Transverse colon (tissue), 4 donors: ENCODE results near the gene RGMA. TPM values are rescaled to one million over a fixed set of nuclear protein-coding genes. Genes with fewer than 3 reads are reported as not detected.

Experiments
- DNase-seq: peaks from one replicate; pipeline ENCODE4 v3.0.0-alpha.2; 2019
- H3K27ac ChIP-seq, 4 donors: fragments of 200-600 bp; sonication (generic); 2 replicates each; pipeline ENCODE4 v1.5.1; 2016 to 2018; ENCODE audit warnings: inconsistent platforms in 4 of 4
- H3K27me3 ChIP-seq: fragments of 200-600 bp; sonication (generic); 2 replicates; pipeline ENCODE4 v1.5.1; 2017; ENCODE audit warnings: inconsistent platforms
- H3K36me3 ChIP-seq, 4 donors: fragments of 200-600 bp; sonication (generic); 2 replicates each; pipeline ENCODE4 v1.5.1; 2017 to 2019; ENCODE audit warnings: inconsistent platforms in 4 of 4
- H3K4me1 ChIP-seq, 4 donors: fragments of 200-600 bp; sonication (generic); 2 replicates each; pipeline ENCODE4 v1.5.1; 2017 to 2020; ENCODE audit warnings: inconsistent platforms in 4 of 4
- H3K4me3 ChIP-seq, 4 donors: fragments of 200-600 bp; sonication (generic); 1 replicate in 1 of 4; 2 replicates in 3 of 4; pipeline versions ENCODE4 v1.5.1 to v1.6.1; 2017 to 2019; ENCODE audit warnings: inconsistent platforms in 4 of 4
- H3K9me3 ChIP-seq, 2 donors: fragments of 200-600 bp; sonication (generic); 2 replicates each; pipeline ENCODE4 v1.5.1; 2017 to 2019; ENCODE audit warnings: inconsistent platforms in 2 of 2
- EP300 ChIP-seq: sonication (generic); formaldehyde crosslinking; IDR thresholded peaks from one replicate; pipeline ENCODE4 v1.6.1; 2017; ENCODE audit warnings: antibody characterized with exemption, low read depth
- POLR2A ChIP-seq: fragments of 450-650 bp; IDR thresholded peaks from one replicate; pipeline ENCODE4 v1.6.1; 2016; ENCODE audit warnings: antibody characterized with exemption, mild to moderate bottlenecking, moderate library complexity
- POLR2AphosphoS5 ChIP-seq, 3 donors: sonication (generic); formaldehyde crosslinking; IDR thresholded peaks; one replicate each; pipeline ENCODE4 v1.6.1; 2016; ENCODE audit warnings: antibody characterized with exemption in 3 of 3
- WGBS, 2 donors: methylation state at CpG; one replicate each; pipeline ENCODE4 v1.1.5; 2018; ENCODE audit warnings: low coverage in 1 of 2; 5-methylcytosine and 5-hydroxymethylcytosine counted together
- in situ Hi-C, 4 donors: fragments of 200-750 bp; cut with MboI; loops; one replicate each; pipeline versions ENCODE4 v1.15.0 to v1.15.1; 2017; ENCODE audit warnings: low sequenced_read_pairs in 3 of 4, low pct_ligation_motif_present in 1 of 4, low pct_unique_long_range_greater_than_20kb in 1 of 4
- intact Hi-C: fragments of 100-400 bp; cut with DNase I; formaldehyde crosslinking; loops from one replicate; pipeline ENCODE4 v1.15.1; 2023; ENCODE audit warnings: low total_unique reads
- total RNA-seq, 4 donors: library from RNA; depleted of rRNA; stranded (reverse); fragments of >200 nt; gene quantifications; one replicate each; pipeline ENCODE4 v1.1.0, GENCODE V29; 2016
- TF ChIP-seq, protein P1 (sequence below), 5 experiments: fragments of 200-600 bp in 3 of 5; fragments of 450-650 bp in 2 of 5; sonication (generic) in 3 of 5; IDR thresholded peaks; 1 replicate in 2 of 5; 2 replicates in 3 of 5; pipeline ENCODE4 v1.5.1; 2016 to 2017; ENCODE audit warnings: antibody characterized with exemption in 5 of 5, inconsistent platforms in 3 of 5, mild to moderate bottlenecking in 2 of 5, moderate library complexity in 1 of 5

RGMA gene
- total RNA-seq, 4 donors from 2014 or later, result 8.6 to 53.3 (median 20.6) TPM

- peak overlapping the region; percentile 76 to 86 (median 83) for H3K27ac ChIP-seq
- H3K36me3 ChIP-seq, result peaks cover 0 to 16% (median 3%) of the 10 kb centered on the region in 4 donors
- H3K4me1 ChIP-seq, result peaks cover 26 to 48% (median 40%) of the 10 kb centered on the region in 4 donors
- DNase-seq, result no peak
- intact Hi-C loops (loop anchor here (10.0 kb wide), 1 partner anchor 235 kb away; no protein-coding TSS in a partner anchor), in situ Hi-C loops (loop anchor here in 3 of 4 donors (10.0 to 25.0 kb wide), 2 partner anchors 1083 to 1095 kb away; no protein-coding TSS in a partner anchor)
- WGBS, 2 donors, result 44 to 48% methylated on average over 5 to 16 of the region's 17 CpGs
- H3K4me3 ChIP-seq, result no peak overlapping the region
- no peaks in the 10 kb centered on the region for H3K9me3 ChIP-seq
- no peaks in the 10 kb centered on the region for H3K27me3 ChIP-seq
- TF ChIP-seq EP300 (no peak), POLR2A (no peak), POLR2AphosphoS5 (IDR thresholded peaks at IDR 0.05) (no peak)
- TF ChIP-seq, protein P1, sequence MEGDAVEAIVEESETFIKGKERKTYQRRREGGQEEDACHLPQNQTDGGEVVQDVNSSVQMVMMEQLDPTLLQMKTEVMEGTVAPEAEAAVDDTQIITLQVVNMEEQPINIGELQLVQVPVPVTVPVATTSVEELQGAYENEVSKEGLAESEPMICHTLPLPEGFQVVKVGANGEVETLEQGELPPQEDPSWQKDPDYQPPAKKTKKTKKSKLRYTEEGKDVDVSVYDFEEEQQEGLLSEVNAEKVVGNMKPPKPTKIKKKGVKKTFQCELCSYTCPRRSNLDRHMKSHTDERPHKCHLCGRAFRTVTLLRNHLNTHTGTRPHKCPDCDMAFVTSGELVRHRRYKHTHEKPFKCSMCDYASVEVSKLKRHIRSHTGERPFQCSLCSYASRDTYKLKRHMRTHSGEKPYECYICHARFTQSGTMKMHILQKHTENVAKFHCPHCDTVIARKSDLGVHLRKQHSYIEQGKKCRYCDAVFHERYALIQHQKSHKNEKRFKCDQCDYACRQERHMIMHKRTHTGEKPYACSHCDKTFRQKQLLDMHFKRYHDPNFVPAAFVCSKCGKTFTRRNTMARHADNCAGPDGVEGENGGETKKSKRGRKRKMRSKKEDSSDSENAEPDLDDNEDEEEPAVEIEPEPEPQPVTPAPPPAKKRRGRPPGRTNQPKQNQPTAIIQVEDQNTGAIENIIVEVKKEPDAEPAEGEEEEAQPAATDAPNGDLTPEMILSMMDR (IDR thresholded peaks at IDR 0.05), result no peak
These were observed 59.7 kb downstream of the RGMA start for GRCh38 chr15:93029214-93029835.

- Histone ChIP-seq H3K4me1 (peaks cover 26 to 48% (median 40%) of the 10 kb centered on the region in 4 donors), H3K27ac (peak overlapping the region; percentile 76 to 86 (median 83)), H3K36me3 (peaks cover 0 to 20% (median 4%) of the 10 kb centered on the region in 4 donors), H3K9me3 (no peaks in the 10 kb centered on the region), H3K4me3 (no peak overlapping the region), H3K27me3 (no peaks in the 10 kb centered on the region)
- WGBS, 2 donors, result 44% methylated on average over 21 of the region's 21 CpGs; no CpG with 5 or more reads in 1 of the 2 donors
- intact Hi-C loops (loop anchor here (10.0 kb wide), 1 partner anchor 234 kb away; no protein-coding TSS in a partner anchor), in situ Hi-C loops (loop anchor here in 3 of 4 donors (10.0 to 25.0 kb wide), 2 partner anchors 1084 to 1096 kb away; no protein-coding TSS in a partner anchor)
- TF ChIP-seq POLR2A, result peak; percentile 19
- peak; percentile 29 to 64 (median 48) for TF ChIP-seq POLR2AphosphoS5 (IDR thresholded peaks at IDR 0.05)
- TF ChIP-seq, protein P1 (IDR thresholded peaks at IDR 0.05), result no peak
- no peak for TF ChIP-seq EP300
- peak; percentile 51 for DNase-seq
These were observed 60.3 kb downstream of the RGMA start for GRCh38 chr15:93028632-93029213.

- no peaks in the 10 kb centered on the region for H3K9me3 ChIP-seq
- peaks cover 26 to 48% (median 40%) of the 10 kb centered on the region in 4 donors for H3K4me1 ChIP-seq
- H3K27me3 ChIP-seq, result no peaks in the 10 kb centered on the region
- no peak for DNase-seq
- H3K4me3 ChIP-seq, result no peak overlapping the region
- TF ChIP-seq, protein P1 (IDR thresholded peaks at IDR 0.05), result no peak
- no peak for TF ChIP-seq POLR2AphosphoS5 (IDR thresholded peaks at IDR 0.05)
- no peak for TF ChIP-seq POLR2A
- no peak for TF ChIP-seq EP300
- H3K36me3 ChIP-seq, result peaks cover 0 to 26% (median 4%) of the 10 kb centered on the region in 4 donors
- intact Hi-C loops (loop anchor here (10.0 kb wide), 1 partner anchor 233 kb away; no protein-coding TSS in a partner anchor), in situ Hi-C loops (loop anchor here in 3 of 4 donors (10.0 to 25.0 kb wide), 2 partner anchors 1084 to 1097 kb away; no protein-coding TSS in a partner anchor)
- 63 to 67% methylated on average over 1 to 13 of the region's 13 CpGs for WGBS, 2 donors
- peak overlapping the region; percentile 76 to 86 (median 83) for H3K27ac ChIP-seq
These were observed 60.8 kb downstream of the RGMA start for GRCh38 chr15:93028111-93028631.

DNA sequence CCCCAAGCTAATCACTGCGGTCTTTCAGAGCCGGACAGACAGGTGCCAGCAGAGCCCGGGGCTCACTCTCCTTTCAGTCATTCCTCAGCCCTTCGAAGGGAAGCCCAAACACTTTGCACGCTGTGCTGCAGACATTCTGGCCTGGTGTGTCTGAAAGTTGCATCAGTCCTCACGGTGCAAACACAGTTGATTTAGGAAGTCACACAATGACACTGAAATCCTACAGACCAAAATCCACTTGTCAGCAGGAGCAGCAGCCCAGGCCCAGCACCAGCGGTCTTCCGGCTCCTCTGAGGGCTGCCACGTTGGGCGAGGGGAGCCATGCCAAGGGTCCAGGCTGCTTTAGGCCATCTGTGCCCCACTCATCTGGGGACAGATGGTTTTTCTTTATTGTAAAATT, 61.6 kb downstream of the RGMA start:
- in situ Hi-C loops (loop anchor here in 3 of 4 donors (10.0 to 25.0 kb wide), 2 partner anchors 1085 to 1097 kb away; no protein-coding TSS in a partner anchor), intact Hi-C loops (loop anchor here (10.0 kb wide), 1 partner anchor 233 kb away; no protein-coding TSS in a partner anchor)
- peaks cover 26 to 48% (median 40%) of the 10 kb centered on the region in 4 donors for H3K4me1 ChIP-seq
- 83% methylated on average over 10 of the region's 10 CpGs; no CpG with 5 or more reads in 1 of the 2 donors for WGBS, 2 donors
- TF ChIP-seq POLR2AphosphoS5 (IDR thresholded peaks at IDR 0.05), result peak in 2 of 3 donors; percentile 5 to 18
- TF ChIP-seq EP300, result no peak
- H3K4me3 ChIP-seq, result no peak overlapping the region
- no peak for DNase-seq
- H3K9me3 ChIP-seq, result no peaks in the 10 kb centered on the region
- no peaks in the 10 kb centered on the region for H3K27me3 ChIP-seq
- peak overlapping the region; percentile 76 to 86 (median 83) for H3K27ac ChIP-seq
- H3K36me3 ChIP-seq, result peaks cover 0 to 32% (median 8%) of the 10 kb centered on the region in 4 donors
